A673 (cell line): ENCODE results near the gene PTPRQ.

Source experiments
- EZH2 ChIP-seq: fragments of 200-600 bp; sonication (generic); IDR thresholded peaks from 2 replicates; pipeline ENCODE4 v1.6.1; 2017; ENCODE audit warnings: borderline replicate concordance, low read depth, mild to moderate bottlenecking, mixed read lengths, antibody characterized with exemption, low read length; ENCODE audit not compliant: poor library complexity, severe bottlenecking
- TF ChIP-seq, protein P1 (sequence below): fragments of 300-800, 200-600 bp; sonication (generic); conservative IDR thresholded peaks from 2 replicates; pipeline ENCODE4 v1.5.1; 2017; ENCODE audit warnings: low read depth, mild to moderate bottlenecking, antibody characterized with exemption, low read length, moderate library complexity, mixed read lengths

DNA sequence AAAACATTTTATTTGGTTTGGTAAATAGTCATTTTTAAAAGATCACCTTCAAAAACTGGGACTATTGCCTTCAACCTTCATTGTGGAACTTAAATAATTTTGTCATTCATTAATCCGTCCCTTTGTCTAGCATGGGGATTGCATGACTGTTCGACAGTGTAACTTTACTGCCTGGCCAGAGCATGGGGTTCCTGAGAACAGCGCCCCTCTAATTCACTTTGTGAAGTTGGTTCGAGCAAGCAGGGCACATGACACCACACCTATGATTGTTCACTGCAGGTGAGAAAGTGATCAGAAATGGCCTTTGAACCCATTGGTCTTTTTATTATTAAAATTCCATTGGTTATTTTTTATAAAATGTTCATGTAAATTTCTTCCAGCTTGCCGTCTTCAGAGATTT, 226.2 kb downstream of the PTPRQ start:
- TF ChIP-seq, protein P1, sequence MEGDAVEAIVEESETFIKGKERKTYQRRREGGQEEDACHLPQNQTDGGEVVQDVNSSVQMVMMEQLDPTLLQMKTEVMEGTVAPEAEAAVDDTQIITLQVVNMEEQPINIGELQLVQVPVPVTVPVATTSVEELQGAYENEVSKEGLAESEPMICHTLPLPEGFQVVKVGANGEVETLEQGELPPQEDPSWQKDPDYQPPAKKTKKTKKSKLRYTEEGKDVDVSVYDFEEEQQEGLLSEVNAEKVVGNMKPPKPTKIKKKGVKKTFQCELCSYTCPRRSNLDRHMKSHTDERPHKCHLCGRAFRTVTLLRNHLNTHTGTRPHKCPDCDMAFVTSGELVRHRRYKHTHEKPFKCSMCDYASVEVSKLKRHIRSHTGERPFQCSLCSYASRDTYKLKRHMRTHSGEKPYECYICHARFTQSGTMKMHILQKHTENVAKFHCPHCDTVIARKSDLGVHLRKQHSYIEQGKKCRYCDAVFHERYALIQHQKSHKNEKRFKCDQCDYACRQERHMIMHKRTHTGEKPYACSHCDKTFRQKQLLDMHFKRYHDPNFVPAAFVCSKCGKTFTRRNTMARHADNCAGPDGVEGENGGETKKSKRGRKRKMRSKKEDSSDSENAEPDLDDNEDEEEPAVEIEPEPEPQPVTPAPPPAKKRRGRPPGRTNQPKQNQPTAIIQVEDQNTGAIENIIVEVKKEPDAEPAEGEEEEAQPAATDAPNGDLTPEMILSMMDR, result no peak
- TF ChIP-seq EZH2, result no peak
